AG10803 (cell line): ENCODE data around the gene AKT2.

Source experiments
- DNase-seq: peaks from one replicate; pipeline ENCODE4 v3.0.0; 2010; ENCODE audit warnings: low read depth
- H3K4me3 ChIP-seq: 2 replicates; pipeline ENCODE4 v1.5.1; 2011; ENCODE audit warnings: mild to moderate bottlenecking, low read length, control low read depth
- TF ChIP-seq, protein P1 (sequence below): conservative IDR thresholded peaks from 2 replicates; pipeline ENCODE4 v1.5.1; 2011; ENCODE audit warnings: mild to moderate bottlenecking, low read length, control low read depth, inconsistent platforms

AKT2 gene

GRCh38 chr19:40235238-40236025 is 49.7 kb downstream of the AKT2 start:
- TF ChIP-seq, protein P1, sequence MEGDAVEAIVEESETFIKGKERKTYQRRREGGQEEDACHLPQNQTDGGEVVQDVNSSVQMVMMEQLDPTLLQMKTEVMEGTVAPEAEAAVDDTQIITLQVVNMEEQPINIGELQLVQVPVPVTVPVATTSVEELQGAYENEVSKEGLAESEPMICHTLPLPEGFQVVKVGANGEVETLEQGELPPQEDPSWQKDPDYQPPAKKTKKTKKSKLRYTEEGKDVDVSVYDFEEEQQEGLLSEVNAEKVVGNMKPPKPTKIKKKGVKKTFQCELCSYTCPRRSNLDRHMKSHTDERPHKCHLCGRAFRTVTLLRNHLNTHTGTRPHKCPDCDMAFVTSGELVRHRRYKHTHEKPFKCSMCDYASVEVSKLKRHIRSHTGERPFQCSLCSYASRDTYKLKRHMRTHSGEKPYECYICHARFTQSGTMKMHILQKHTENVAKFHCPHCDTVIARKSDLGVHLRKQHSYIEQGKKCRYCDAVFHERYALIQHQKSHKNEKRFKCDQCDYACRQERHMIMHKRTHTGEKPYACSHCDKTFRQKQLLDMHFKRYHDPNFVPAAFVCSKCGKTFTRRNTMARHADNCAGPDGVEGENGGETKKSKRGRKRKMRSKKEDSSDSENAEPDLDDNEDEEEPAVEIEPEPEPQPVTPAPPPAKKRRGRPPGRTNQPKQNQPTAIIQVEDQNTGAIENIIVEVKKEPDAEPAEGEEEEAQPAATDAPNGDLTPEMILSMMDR, result no peak
- no peak for DNase-seq

GRCh38 chr19:40234429-40235237 is 50.5 kb downstream of the AKT2 start:
- TF ChIP-seq, protein P1, result no peak
- no peak overlapping the region for H3K4me3 ChIP-seq
- no peak for DNase-seq

More at GRCh38 chr19:40235238-40236025, 49.7 kb downstream of the AKT2 start:
- no peak overlapping the region for H3K4me3 ChIP-seq

DNA sequence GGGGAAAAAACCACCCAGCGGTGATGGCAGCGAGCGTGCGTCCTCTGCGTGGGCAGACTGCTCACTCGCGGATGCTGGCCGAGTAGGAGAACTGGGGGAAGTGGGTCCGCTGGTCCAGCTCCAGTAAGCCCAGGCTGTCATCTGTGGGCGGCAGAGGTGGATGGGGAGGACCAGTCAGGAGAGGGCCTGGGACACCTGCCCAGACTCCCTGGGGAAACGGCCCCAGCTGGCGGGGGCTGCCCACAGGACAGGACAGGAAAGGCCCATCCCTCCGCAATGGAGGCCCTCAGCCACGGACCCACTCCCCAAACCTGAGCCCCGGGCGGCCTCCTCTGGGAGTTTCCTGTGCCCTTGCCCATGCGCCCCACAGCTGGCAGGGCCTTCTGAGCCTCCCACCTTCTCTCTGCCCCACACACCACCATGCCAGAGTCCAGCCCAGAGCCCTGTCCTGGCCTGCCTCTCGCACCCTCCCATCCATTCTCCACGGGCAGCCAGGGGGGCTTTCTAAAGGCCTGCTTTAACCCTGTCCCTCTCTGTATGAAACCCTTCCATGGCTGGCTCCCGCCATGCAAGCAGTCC is 51.2 kb downstream of the AKT2 start:
- TF ChIP-seq, protein P1, result no peak
- H3K4me3 ChIP-seq, result no peak overlapping the region
- DNase-seq, result no peak

DNA sequence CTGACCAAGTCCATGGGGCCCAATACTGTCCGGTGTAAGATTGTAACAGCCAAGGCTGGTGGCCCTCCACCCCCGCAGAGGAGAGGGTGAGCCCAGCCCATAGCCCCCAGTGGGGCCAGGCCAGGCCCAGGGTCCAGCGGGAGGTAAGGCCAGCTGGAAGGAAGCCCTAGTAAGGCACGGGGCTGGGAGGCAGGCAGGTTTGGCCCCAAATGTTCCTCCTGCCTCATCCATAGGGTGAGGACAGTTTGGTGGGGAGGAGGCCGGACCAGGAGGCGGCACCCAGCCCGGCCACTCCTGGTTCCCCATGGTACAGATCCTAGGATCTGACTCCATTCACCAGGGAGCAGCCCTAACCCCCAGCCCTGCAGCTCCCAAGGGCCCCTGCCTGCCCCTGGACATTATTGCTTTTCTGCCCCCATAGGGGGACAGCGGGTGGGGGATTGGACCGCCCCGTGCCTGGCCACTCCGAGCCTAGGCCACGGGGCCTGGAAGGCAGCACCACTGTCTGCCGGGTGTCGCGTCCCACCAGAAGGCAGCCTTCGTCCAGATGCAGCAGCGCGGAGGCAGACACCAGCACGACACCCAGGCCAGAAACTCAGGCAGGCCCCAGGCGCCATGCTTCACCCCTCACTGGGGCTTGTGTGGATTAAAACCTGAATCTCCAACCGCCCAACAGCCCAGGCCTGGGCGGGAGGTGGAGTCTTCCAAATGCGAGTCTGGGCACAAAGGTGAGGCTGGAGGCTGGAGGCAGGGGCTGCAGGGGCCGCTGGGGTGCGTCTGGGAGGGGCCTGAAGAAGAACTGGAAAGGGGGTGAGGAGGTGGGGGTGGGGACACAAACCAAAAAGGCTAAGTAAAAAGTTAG is 52.0 kb downstream of the AKT2 start:
- no peak for DNase-seq
- TF ChIP-seq, protein P1, result no peak
- H3K4me3 ChIP-seq, result no peak overlapping the region

GRCh38 chr19:40232479-40232878 is 52.7 kb downstream of the AKT2 start:
- TF ChIP-seq, protein P1, result no peak
- H3K4me3 ChIP-seq, result no peak overlapping the region
- DNase-seq, result no peak

DNA sequence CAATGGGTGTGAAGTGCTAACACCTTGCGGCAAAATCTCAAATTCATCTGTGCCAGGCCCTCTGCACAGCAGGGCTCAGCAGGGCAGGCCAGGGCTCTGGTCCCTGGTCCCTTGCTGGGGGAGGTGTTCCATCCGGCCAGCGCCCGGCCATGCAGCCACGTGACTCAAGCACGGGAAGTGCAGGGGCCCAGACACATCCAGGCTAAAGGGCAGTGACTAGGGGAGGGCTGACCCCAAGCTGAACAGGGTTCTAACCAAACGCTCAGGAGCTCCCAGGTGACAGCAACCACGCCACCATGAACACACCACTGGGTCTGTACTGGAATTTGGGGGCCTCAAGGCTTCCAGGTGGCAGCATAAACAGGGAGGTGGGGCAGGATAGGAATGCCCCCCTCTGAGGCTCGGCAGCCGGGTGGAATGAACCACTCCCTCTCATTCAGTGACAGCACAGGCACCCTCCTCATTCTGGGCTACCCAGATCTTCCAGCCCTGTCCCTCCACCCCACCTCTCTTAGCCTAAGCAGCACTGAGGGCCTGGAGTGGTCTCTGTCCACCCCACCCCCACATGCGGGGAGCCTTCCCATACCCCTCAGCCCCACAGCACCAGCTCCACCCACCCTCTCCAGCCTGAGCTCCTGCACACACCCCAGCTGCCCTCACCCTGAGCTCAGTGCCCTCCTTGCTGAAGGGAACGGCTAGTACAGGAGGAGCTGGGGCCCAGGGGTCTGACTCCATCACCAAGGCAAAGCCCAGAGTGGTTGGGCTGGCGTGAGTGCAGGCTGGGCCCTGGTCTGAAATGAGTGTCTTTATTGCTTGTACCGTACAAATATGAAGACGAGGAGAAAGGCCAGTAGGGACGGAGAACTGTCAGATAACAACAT is 53.4 kb downstream of the AKT2 start:
- DNase-seq, result no peak
- H3K4me3 ChIP-seq, result no peak overlapping the region
- TF ChIP-seq, protein P1, result no peak
